ENCODE measurements around the gene BOD1L2.

BOD1L2 gene

DNA sequence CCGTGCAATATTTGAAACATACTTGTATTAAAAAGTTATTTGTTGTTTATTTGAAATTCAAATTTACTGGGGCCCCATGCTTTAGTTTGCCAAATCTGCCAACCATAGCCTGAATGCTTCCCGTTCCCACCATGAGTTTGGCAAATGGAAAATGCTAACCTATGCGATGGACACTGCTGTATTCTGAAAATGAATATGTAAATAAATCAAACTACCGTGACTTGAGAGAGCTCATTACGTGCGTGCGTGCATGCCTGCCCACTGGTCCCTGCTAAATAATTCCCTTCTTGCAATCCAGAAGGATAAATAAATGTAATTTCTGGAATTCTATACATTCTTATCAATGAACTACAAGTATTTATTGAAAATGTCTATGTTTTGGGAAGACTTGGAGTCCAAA is 3.2 kb downstream of the BOD1L2 start:
- no peak for ATAC-seq
- no peak for DNase-seq

DNA sequence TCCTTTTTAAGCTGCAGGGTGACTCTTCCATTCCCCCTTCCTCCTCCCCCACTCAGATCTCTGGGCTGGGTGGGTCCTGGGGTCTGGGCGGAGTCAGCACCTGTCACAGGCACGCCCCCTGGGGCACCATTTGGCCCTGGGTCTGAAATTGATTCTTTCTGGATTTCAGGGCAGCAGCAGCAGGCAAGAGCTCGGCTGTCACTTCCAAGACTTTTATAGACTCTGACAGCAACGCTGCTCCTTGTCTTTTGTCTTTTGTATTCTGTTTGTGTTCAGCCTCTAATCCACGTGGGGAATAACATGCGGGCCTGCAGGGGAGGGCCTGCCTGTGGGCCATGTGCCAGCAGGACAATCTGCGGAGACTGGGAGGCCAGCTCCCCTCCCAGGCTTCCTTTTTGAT is 3.9 kb downstream of the BOD1L2 start:
- no peak for DNase-seq
- ATAC-seq, result no peak

DNA sequence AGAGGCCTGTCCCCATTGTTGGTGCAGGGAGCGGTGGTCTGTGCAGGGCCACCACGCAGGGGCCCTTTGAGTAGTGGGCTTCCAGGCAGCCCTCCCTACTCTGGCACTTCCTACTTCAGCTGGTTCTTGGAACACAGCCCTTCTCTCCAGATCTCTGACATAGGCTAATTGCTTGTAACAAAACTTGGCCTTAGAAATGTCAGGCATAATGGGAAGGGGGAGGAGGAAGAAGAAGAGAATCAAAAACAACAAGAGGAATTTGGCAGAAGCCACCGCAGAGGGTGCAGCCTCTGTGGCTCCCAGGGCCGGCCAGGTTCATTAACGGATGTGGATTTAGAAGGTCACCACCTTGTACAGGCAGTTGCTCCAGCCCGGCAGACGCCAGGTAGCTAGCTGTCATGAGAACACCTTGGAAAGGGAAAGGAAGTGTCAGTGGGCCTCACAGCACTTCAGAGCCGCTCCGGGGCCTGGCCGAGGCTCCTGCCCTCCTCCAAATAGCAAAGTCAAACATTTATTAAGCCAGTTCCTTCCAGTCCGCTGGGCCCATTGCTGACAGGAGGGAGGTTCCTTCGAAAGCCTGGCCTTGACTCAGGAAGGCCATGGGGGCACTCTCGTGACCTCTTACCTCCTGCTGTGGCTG is 7.4 kb downstream of the BOD1L2 start:
- ATAC-seq (no peak), DNase-seq (no peak)

DNA sequence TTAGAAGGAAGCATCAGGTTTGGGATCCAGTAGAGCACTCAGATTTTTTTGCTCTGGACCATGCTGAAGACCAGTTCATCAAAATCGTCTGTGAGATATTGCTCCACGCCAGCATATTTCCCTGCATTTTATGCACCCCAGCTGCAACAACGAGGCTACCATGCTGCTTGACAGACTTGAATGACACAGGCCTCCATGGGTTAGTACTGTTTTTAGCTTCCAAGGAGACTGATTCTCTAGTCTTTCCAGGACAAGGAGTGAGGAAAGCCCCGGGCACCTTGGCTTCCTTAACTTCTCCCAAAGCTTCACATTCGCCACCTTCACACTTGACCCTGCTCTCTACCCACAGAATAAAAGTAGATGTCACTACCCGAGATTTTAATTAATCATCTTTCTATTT is 17.5 kb downstream of the BOD1L2 start:
- ATAC-seq (no peak), DNase-seq (no peak)

DNA sequence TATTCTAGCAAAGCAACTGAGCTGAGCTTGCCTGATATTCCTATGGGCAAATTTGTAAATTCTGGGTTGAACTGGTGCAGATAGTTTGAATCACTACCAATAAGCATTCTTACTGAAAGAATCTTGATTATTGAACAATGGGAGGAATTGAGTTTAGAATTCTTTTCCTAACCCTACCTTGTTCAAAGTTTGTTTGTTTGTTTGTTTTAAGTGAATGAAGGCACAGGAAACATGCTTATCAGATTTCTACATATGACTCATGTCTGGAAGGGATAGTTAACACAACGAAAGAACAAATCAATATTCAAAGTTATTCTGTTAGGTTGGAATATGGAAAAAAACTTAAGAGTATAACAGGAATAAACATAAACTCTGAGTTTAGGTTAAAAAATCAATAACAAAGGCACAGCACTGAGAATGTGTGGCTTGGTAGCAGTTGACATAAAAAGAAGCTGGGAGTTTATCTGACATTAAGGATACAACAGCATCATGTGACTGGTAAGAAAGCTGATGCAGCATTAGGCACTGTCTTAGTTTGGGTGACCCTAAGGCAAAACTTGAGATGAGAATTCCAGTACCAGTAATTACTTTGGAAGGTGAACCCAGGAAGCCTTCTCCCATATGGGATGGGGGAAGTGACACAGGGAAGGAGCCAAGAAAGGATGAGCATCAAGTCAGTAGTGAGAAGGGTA is 20.9 kb downstream of the BOD1L2 start:
- DNase-seq (no peak), ATAC-seq (no peak)

DNA sequence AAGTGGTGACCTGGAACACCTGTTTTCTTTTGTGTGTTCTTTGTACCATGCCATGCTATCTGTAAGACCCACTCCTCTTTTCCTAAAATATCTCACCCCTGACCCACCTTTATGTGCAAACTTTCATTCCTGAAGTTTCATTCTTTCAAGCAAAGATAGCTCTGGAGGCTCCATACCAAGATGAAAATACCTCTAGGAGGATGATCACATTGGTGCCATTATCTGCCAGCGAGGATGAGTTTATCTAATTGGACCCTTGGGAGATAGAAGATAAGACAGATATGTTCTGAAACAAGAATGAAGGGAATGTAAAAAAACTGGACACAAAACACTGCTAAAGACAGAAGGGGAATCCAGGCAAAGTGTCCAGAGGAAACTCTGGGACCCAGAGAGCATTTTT is 24.1 kb downstream of the BOD1L2 start:
- DNase-seq, result no peak
- ATAC-seq, result no peak

DNA sequence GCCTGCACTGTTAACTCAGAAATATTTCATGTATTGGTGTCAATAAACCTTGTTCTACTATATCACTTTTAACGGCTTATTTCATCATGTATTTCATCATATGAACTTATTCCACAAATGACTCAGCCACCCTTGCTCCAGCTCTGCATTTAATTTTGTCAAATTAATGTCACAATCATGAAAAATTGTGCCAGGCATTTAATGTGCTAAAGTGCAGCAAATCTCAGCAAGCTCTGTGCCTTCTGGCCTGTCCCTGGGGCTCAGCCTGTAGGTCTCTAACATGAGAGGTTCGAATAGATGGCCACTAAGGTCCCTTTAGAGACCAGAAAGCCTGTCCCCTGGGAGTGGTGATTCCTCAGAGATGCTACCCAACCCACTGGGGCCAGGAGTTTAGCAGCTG is 28.6 kb downstream of the BOD1L2 start:
- ATAC-seq (no peak), DNase-seq (no peak)

DNA sequence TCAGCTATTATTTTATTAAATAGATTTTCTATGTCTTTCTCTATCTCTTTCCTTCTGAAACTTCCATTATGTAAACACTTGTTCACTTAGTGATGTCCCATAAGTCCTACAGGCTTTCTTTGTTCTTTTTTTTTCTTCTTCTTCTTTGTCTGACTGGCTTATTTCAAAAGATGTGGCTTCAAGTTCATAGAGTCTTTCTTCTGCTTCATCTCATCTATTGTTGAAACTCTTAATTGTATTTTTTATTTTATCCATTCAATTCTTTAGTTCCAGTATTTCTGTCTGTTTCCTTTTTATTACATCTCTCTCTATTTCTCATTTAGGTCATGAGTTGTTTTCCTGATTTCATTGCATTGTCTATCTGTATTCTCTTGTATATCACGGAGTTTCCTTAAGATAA is 38.5 kb downstream of the BOD1L2 start:
- ATAC-seq (no peak), DNase-seq (no peak)

DNA sequence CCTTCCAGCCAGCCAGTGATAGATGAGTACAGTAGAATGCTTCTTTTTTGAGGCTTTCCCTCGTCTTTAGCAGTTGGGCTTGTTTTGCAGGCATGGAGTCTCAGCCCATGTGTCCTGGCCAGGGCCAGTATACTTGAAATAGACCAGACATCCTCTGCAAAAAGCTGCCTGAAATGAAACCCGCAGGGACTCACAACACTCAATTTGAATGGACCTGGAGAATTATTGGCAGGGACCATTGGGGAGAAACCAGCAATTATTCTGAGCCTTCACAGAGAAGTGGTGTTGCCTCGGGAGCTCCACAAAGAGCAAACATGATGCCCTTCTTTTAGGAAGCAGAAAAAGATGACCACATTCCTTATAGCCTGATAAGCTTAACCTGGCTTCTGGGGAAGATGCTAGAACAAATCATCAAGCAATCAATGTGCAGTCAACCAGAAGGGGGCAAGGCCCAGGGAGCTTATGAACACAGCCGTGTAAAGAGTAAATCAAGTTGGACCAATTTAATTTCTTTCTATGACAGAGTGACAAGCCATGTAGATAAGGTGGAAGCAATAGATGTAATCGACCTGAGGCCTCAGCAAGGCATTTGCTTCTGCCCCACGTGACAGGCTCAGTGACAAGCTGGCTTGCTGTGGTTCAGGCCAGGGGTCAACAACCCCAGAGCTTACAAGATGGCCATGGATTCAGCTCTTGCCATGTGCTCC is 42.1 kb downstream of the BOD1L2 start:
- DNase-seq, result no peak
- no peak for ATAC-seq

DNA sequence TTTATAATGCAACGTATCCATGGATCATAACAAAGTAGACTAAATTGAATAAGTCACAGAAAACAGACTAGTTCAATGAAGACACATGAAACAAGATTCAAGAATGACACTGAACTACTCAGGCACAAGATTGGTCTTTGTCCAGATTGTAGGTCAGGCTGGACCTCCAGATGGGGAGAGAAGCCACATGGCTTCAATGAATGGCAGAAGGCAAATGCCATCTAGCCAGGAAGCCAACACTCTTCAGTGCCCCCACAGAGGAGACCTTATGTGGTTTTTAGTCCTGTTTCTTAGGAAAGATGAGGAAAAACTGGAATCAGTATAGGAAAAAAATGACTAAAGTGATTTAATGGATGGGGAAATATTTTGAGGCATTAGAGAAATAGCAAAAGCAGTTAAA is 43.1 kb downstream of the BOD1L2 start:
- no peak for ATAC-seq
- DNase-seq, result no peak

DNA sequence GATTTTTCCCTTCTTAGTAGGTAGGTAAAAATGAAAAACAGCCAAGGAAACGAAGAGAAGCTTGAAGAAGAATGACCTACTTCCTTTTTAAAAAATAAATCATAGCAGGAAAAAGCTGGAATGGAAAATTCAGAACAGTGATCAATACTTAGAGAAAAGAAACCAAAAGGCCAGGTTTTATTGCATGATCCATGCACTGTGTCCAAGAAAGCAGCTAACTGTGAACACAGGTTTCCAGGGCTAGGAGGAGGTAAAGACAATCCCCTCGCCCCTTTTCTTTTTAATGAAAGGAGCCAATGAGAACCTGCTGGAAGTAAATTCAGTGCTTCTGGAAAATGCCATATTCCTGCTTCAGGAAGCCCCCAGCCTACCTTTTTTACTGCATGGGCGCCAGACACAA is 47.2 kb downstream of the BOD1L2 start:
- DNase-seq (no peak), ATAC-seq (no peak)

DNA sequence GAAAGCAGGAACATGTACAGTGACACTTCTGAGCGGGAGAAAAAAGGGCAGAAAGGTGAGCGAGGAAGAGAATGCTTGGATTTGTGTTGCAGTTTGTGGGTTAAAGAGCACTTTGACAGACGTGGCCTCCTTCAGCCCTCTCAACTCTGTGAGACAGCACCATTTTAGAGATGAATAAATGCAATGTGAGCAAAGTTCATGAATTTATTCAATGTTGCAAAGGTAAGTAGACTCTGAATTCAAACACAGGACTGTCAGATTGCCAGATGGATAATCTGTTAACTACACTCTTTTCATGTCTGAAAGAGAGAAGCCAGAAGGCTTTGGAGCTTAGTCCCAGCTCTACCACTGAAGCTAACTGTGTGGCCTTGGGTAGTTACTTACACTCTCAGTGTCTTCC is 47.7 kb downstream of the BOD1L2 start:
- no peak for ATAC-seq
- DNase-seq, result no peak

DNA sequence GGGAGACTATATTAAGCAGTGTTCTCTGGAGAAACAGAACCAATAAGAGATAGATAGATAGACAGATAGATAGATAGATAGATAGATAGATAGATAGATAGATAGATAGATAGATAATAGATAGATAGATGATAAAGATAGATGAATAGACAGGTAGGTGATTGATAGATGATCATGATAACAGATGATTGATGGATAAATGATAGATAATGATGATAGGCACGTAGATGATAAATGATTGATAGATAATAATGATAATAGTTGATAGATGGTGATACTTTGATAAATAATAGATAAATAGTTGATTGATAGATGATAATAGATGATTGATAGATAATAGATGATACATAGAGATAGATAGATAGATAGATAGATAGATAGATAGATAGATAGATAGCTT is 48.5 kb downstream of the BOD1L2 start:
- DNase-seq (no peak), ATAC-seq (no peak)

DNA sequence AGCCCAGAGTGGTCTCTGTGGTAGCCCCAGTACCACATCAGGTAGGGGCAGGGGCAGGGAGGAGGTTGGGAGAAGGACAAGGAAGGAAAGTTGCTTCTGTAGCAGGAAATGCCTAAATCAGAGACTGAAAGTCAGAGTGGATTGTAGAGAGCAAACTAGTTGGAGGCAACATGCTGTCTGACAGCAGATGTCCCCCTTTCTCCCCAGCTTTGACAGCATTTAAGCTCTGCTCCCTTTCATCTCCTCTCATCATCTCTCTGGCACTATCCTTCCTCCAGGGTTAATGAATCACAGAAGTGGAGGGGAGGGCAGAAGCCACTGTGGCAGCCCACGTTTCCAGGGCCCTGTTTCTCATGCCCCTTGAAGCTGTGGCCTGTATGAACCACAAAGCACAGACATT is 50.4 kb downstream of the BOD1L2 start:
- DNase-seq, result no peak
- no peak for ATAC-seq

DNA sequence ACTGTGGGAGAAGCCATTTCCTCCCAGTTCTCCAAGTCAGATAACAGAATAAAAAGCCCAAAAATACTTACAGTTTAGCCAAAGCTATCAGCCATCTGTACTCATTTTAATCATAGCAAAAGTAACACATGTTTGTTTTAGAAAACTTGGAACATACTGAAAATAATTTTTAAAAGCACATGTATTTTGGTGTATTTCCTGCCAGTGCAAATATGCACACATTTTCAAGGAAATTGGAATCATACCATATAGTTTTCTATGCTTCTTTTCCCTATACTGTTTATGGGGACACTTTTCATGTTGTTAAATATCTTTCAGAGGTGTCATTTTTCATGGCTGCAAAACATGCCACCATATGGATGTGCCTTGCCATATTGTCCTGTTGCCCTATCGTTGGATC is 51.2 kb downstream of the BOD1L2 start:
- ATAC-seq (no peak), DNase-seq (no peak)
